ENCODE data around the gene CISH. TPM values are rescaled to one million over a fixed set of nuclear protein-coding genes. Genes with fewer than 3 reads are reported as not detected.

Gene CISH
- total RNA-seq, 2 donors from 2014 or later = 5.1 to 7.6 TPM

DNA sequence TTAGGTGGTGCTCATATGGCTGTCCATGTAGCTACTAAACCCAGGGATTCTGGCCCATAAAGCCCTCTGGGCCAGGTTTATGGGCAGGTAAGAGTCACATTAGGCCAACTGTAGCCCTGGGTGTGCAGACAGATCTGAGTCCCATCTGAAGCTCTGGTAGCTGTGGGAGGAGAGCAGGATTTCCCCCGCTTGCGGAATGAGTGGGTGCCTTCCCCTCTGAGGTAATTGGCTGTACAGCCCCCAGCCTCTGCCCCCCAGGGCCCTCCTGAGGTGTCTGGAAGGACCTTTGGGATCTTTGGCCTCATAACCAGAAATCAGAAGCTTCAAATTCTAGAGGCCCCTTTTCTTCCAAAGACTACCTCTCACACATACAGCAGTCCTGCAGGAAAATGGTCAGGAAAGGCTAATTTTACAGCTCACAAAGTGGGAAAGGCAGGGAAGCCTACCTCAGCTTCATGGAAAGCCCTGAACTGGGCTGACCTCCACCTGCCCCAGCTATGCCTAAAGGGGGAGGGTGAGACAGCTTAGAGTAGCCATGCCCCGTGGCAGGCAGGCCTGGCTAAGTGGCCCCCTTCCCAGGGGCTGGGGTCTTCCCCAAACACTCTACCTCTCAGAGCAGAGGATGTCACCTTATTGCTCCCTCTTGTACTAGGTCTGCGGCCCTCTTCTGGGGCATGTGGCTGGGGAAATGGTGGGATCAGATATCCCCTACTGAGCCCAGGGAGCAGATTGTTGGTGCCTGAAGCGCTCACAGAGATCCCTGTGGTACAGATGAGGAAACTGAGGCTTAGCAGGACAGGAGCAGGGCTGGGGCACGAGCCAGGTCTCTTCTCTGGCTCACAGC is 25.4 kb downstream of the CISH start:
- H3K4me3 ChIP-seq = no peak overlapping the region
- intact Hi-C loops (cut with DNase I) = no loop called here
- no peaks in the 10 kb centered on the region for H3K36me3 ChIP-seq
- no peaks in the 10 kb centered on the region for H3K27me3 ChIP-seq (replicated peaks; ENCODE audit: insufficient read depth)
- TF ChIP-seq, protein P1, sequence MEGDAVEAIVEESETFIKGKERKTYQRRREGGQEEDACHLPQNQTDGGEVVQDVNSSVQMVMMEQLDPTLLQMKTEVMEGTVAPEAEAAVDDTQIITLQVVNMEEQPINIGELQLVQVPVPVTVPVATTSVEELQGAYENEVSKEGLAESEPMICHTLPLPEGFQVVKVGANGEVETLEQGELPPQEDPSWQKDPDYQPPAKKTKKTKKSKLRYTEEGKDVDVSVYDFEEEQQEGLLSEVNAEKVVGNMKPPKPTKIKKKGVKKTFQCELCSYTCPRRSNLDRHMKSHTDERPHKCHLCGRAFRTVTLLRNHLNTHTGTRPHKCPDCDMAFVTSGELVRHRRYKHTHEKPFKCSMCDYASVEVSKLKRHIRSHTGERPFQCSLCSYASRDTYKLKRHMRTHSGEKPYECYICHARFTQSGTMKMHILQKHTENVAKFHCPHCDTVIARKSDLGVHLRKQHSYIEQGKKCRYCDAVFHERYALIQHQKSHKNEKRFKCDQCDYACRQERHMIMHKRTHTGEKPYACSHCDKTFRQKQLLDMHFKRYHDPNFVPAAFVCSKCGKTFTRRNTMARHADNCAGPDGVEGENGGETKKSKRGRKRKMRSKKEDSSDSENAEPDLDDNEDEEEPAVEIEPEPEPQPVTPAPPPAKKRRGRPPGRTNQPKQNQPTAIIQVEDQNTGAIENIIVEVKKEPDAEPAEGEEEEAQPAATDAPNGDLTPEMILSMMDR (IDR thresholded peaks at IDR 0.05) = no peak
- TF ChIP-seq POLR2AphosphoS5 (IDR thresholded peaks at IDR 0.05) (no peak), POLR2A (IDR thresholded peaks at IDR 0.05) (no peak)
- WGBS = 96% methylated on average over 5 of the region's 6 CpGs
- H3K9me3 ChIP-seq = no peaks in the 10 kb centered on the region
- H3K4me1 ChIP-seq (replicated peaks) = no peaks in the 10 kb centered on the region
- DNase-seq (ENCODE audit: low spot score) = no peak
- no peak overlapping the region for H3K27ac ChIP-seq

DNA sequence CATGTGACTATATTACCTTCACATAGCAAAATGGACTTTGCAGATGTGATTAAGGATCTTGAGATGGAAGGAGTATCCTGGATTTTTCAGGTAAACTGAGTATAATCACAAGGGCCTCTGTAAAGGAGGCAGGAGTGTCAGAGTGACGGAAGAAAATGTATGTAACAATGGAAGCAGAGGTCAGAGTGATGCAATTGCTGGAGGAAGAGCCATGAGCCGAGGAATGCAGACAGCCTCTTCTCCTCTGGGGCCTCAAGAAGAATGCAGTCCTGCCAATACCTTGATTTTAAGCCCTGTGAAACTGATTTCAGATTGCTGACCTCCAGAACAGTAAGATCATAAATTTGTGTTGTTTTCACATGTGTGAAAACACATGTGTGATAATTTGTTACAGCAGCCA is 27.2 kb downstream of the CISH start:
- WGBS = 73% methylated on average over 2 of the region's 2 CpGs
- peak overlapping the region; percentile 19 to 28 for H3K27ac ChIP-seq

DNA sequence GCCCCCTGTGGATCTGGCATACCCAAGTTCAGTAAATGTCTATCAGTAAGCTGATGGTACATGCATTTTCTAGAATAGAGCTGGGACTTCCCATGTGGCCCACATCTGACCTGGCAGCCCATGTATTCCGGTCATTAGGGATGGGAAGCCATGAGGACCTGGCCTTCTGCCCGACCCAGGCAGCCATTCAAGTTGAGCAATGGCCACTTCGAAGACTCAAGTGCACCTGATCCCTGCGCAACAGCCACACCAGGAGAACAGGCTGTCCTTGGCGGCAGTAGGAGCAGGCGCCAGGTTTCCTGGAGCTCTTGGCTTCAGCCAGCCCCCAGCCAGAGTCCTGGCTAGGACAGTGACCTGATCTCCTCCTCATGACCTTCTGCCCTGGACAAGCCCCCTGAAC is 27.7 kb downstream of the CISH start:
- Histone ChIP-seq H3K27ac (peak overlapping the region; percentile 28 to 56), H3K4me3 (no peak overlapping the region), H3K9me3 (no peaks in the 10 kb centered on the region), H3K4me1 (replicated peaks) (no peaks in the 10 kb centered on the region), H3K36me3 (no peaks in the 10 kb centered on the region), H3K27me3 (replicated peaks; ENCODE audit: insufficient read depth) (no peaks in the 10 kb centered on the region)
- DNase-seq (ENCODE audit: low spot score) = no peak
- WGBS = 65% methylated on average over 6 of the region's 6 CpGs
- intact Hi-C loops (cut with DNase I) = no loop called here
- TF ChIP-seq POLR2A (IDR thresholded peaks at IDR 0.05) = no peak
- TF ChIP-seq, protein P1 (IDR thresholded peaks at IDR 0.05) = no peak
- TF ChIP-seq POLR2AphosphoS5 (IDR thresholded peaks at IDR 0.05) = peak; percentile 71

More for the DNA sequence above, 27.2 kb downstream of the CISH start:
- Histone ChIP-seq H3K4me1 (replicated peaks) (no peaks in the 10 kb centered on the region), H3K9me3 (no peaks in the 10 kb centered on the region), H3K27me3 (replicated peaks; ENCODE audit: insufficient read depth) (no peaks in the 10 kb centered on the region), H3K4me3 (no peak overlapping the region), H3K36me3 (no peaks in the 10 kb centered on the region)
- intact Hi-C loops (cut with DNase I) = no loop called here
- no peak for DNase-seq (ENCODE audit: low spot score)
- TF ChIP-seq, protein P1 (IDR thresholded peaks at IDR 0.05) = no peak
- TF ChIP-seq POLR2AphosphoS5 (IDR thresholded peaks at IDR 0.05) (no peak), POLR2A (IDR thresholded peaks at IDR 0.05) (no peak)

DNA sequence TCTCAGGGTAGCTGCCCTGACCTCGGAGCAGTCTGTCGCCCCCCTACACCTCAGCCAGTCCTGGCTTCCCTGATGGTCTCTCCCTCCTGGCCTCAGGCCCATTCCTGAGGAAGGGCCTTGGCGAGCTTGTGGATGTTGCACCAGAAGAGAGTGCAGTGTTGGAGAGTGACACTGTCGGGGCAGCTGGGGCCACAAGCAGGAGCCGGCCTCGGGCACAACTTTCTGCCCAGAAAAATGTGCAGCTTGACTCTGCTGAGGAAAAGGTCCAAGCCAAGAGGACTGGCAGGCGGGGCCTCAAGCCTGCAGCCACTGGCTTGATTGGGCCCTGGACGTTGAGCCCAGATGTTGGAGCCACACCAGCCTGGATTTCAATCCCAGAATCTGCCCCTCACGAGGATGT is 29.5 kb downstream of the CISH start:
- Histone ChIP-seq H3K9me3 (no peaks in the 10 kb centered on the region), H3K27me3 (replicated peaks; ENCODE audit: insufficient read depth) (no peaks in the 10 kb centered on the region), H3K36me3 (no peaks in the 10 kb centered on the region), H3K27ac (no peak overlapping the region), H3K4me1 (replicated peaks) (no peaks in the 10 kb centered on the region), H3K4me3 (no peak overlapping the region)
- DNase-seq (ENCODE audit: low spot score) = no peak
- TF ChIP-seq, protein P1 (IDR thresholded peaks at IDR 0.05) = no peak
- no peak for TF ChIP-seq POLR2AphosphoS5 (IDR thresholded peaks at IDR 0.05)
- no peak for TF ChIP-seq POLR2A (IDR thresholded peaks at IDR 0.05)
- intact Hi-C loops (cut with DNase I) = no loop called here
- 77% methylated on average over 9 of the region's 9 CpGs for WGBS

DNA sequence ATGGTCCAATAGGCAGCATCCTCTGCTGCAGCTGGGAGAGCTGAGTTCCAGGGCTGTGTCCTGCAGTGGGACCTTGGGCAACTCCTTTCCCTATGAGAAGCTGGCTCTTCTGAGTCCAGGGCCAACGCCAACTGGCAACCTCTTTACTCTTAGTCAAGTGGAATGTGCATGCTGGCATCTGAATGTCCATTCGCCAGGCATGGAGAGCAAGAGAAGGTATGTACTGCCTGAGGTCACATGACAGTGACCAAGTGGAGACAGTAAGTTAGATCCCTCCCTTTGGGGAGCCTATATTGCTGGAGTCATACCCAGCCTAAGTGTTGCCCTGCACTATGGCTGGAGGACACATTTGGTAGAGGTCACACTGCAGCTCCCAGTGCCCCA is 30.1 kb downstream of the CISH start:
- TF ChIP-seq POLR2AphosphoS5 (IDR thresholded peaks at IDR 0.05) = no peak
- TF ChIP-seq POLR2A (IDR thresholded peaks at IDR 0.05) = no peak
- TF ChIP-seq, protein P1 (IDR thresholded peaks at IDR 0.05) = no peak
- Histone ChIP-seq H3K4me3 (no peak overlapping the region), H3K36me3 (no peaks in the 10 kb centered on the region), H3K27me3 (replicated peaks; ENCODE audit: insufficient read depth) (no peaks in the 10 kb centered on the region), H3K4me1 (replicated peaks) (no peaks in the 10 kb centered on the region), H3K27ac (no peak overlapping the region), H3K9me3 (no peaks in the 10 kb centered on the region)
- WGBS = 86% methylated on average over 2 of the region's 2 CpGs
- DNase-seq (ENCODE audit: low spot score) = no peak
- intact Hi-C loops (cut with DNase I) = no loop called here
